Hepatic stellate cell (primary cell): ENCODE data around the gene FUT7.

Experiments used
- DNase-seq: peaks from one replicate; pipeline ENCODE4 v3.0.0; 2011; ENCODE audit warnings: low spot score

FUT7 gene

GRCh38 chr9:137049544-137050449 lies 17.9 kb upstream of the FUT7 start:
- no peak for DNase-seq

- DNase-seq: no peak
Measured at GRCh38 chr9:137048655-137049543, 17.0 kb upstream of the FUT7 start.

- DNase-seq: peak; percentile 95
Measured at GRCh38 chr9:137046088-137046787, 14.3 kb upstream of the FUT7 start, which contains the start of gene NPDC1. Gene NPDC1 (minus strand): TSS chr9:137046177. CDS start chr9:137045989, 188 bp downstream.

- DNase-seq: peak; percentile 72
Measured at GRCh38 chr9:137045294-137046087, 13.6 kb upstream of the FUT7 start.

GRCh38 chr9:137044502-137045177 lies 12.8 kb upstream of the FUT7 start:
- DNase-seq: peak; percentile 41

GRCh38 chr9:137044037-137044436 lies 12.1 kb upstream of the FUT7 start:
- no peak for DNase-seq

- no peak for DNase-seq
Measured at GRCh38 chr9:137042751-137043727, 11.2 kb upstream of the FUT7 start.

- DNase-seq: no peak
Measured at GRCh38 chr9:137041124-137041523, 9.2 kb upstream of the FUT7 start.

GRCh38 chr9:137040568-137040967 lies 8.7 kb upstream of the FUT7 start:
- DNase-seq: no peak

- DNase-seq: no peak
Measured at GRCh38 chr9:137039611-137040366, 7.9 kb upstream of the FUT7 start.

- no peak for DNase-seq
Measured at GRCh38 chr9:137038916-137039315, 7.0 kb upstream of the FUT7 start.

GRCh38 chr9:137037483-137037882 lies 5.6 kb upstream of the FUT7 start:
- DNase-seq: no peak

GRCh38 chr9:137037035-137037434 lies 5.1 kb upstream of the FUT7 start:
- DNase-seq: no peak

GRCh38 chr9:137035937-137036336 lies 4.0 kb upstream of the FUT7 start:
- no peak for DNase-seq

GRCh38 chr9:137035507-137035834 lies 3.6 kb upstream of the FUT7 start:
- DNase-seq: no peak

- DNase-seq: peak; percentile 92
Measured at GRCh38 chr9:137034709-137035506, 3.0 kb upstream of the FUT7 start.

GRCh38 chr9:137034039-137034708 lies 2.3 kb upstream of the FUT7 start:
- no peak for DNase-seq
